K562 (cell line): ENCODE measurements around the gene KARS1. TPM values are rescaled to one million over a fixed set of nuclear protein-coding genes. Genes with fewer than 3 reads are reported as not detected.
A peak's percentile ranks its signal among the peaks of the same experiment; 100 is the strongest.

Experiments used
- E2F1 ChIP-seq: sonication (generic); formaldehyde crosslinking; IDR thresholded peaks from 2 replicates; pipeline ENCODE4 v1.8.1; 2023; ENCODE audit warnings: mild to moderate bottlenecking, missing genetic modification reagents, moderate library complexity
- E2F3 ChIP-seq: fragments of 250-450 bp; sonication (Bioruptor Pico); IDR thresholded peaks from 2 replicates; pipeline ENCODE4 v1.4.0; 2020; ENCODE audit warnings: mild to moderate bottlenecking
- MAZ ChIP-seq, 2 experiments: fragments of 450-650 bp in 1 of 2; sonication (generic) in 1 of 2; formaldehyde crosslinking; IDR thresholded peaks in 1 of 2; conservative IDR thresholded peaks in 1 of 2; 2 replicates each; pipeline versions ENCODE4 v1.4.0 to v1.5.0; 2020; ENCODE audit warnings: mild to moderate bottlenecking in 1 of 2, missing genetic modification reagents in 1 of 2
- NFXL1 ChIP-seq: fragments of 450-650 bp; formaldehyde crosslinking; IDR thresholded peaks from 2 replicates; pipeline ENCODE4 v1.4.0; 2021; ENCODE audit warnings: mild to moderate bottlenecking
- PATZ1 ChIP-seq: fragments of 250-450 bp; sonication (Bioruptor Pico); IDR thresholded peaks from 2 replicates; pipeline ENCODE4 v1.5.0; 2020; ENCODE audit warnings: mild to moderate bottlenecking, borderline replicate concordance
- PML ChIP-seq: IDR thresholded peaks from 2 replicates; pipeline ENCODE4 v1.6.1; 2012; ENCODE audit warnings: low read length, inconsistent platforms
- STAT5A ChIP-seq: IDR thresholded peaks from 2 replicates; pipeline ENCODE4 v1.6.1; 2012; ENCODE audit warnings: low read length, inconsistent platforms, borderline replicate concordance
- THAP7 ChIP-seq: fragments of 250-450 bp; sonication (Bioruptor Pico); IDR thresholded peaks from 2 replicates; pipeline ENCODE4 v1.5.0; 2021
- ZBTB17 ChIP-seq: fragments of 450-650 bp; formaldehyde crosslinking; IDR thresholded peaks from 2 replicates; pipeline ENCODE4 v1.4.0; 2020; ENCODE audit warnings: mild to moderate bottlenecking
- ZC3H11A ChIP-seq: IDR thresholded peaks from 2 replicates; pipeline ENCODE4 v1.6.1; 2012; ENCODE audit warnings: low read depth, low read length, improper control_type of control experiment
- ZC3H4 ChIP-seq: sonication (generic); formaldehyde crosslinking; IDR thresholded peaks from 2 replicates; pipeline ENCODE4 v1.9.0; 2021; ENCODE audit warnings: missing genetic modification reagents, borderline replicate concordance
- ZNF224 ChIP-seq: sonication (generic); formaldehyde crosslinking; IDR thresholded peaks from 2 replicates; pipeline ENCODE4 v1.8.0; 2022; ENCODE audit warnings: mild to moderate bottlenecking, missing genetic modification reagents
- ZZZ3 ChIP-seq: fragments of 450-650 bp; IDR thresholded peaks from 2 replicates; pipeline ENCODE4 v1.6.1; 2016; ENCODE audit warnings: antibody characterized with exemption, mild to moderate bottlenecking, moderate library complexity
- polyA plus RNA-seq, 8 experiments: library from polyadenylated mRNA; depleted of rRNA in 4 of 8; stranded (reverse) in 5 of 8; unstranded in 3 of 8; fragments of >200 nt; fragmentation: Nextera tagmentation in 2 of 8; fragmentation: Illumina TruSeq in 1 of 8; extraction: Ambion mirVana in 2 of 8; extraction: Trizol in 1 of 8; gene quantifications; 2 replicates each; pipeline versions ENCODE4 v1.2.1 to v1.2.3, GENCODE V29; 2011 to 2014; ENCODE audit warnings: inconsistent platforms in 1 of 8, missing spikeins in 1 of 8
- total RNA-seq, 7 experiments: library from RNA; depleted of rRNA in 6 of 7; stranded (reverse); fragments of >200 nt in 6 of 7; fragmentation: Illumina TruSeq in 2 of 7; extraction: Trizol in 2 of 7; gene quantifications; 2 replicates each; pipeline versions ENCODE4 v1.2.1 to v1.2.3, GENCODE V29; 2011 to 2021; ENCODE audit warnings: low replicate concordance in 1 of 7
- TF ChIP-seq, protein P1 (sequence below): sonication (generic); formaldehyde crosslinking; IDR thresholded peaks from 2 replicates; pipeline ENCODE4 v1.8.0; 2023; ENCODE audit warnings: missing genetic modification reagents, mild to moderate bottlenecking, borderline replicate concordance
- TF ChIP-seq, protein P2 (sequence below): fragments of 450-650 bp; IDR thresholded peaks from 2 replicates; pipeline ENCODE4 v1.6.1; 2017; ENCODE audit warnings: mild to moderate bottlenecking, moderate library complexity
- TF ChIP-seq, protein P3 (sequence below): sonication (generic); formaldehyde crosslinking; IDR thresholded peaks from 2 replicates; pipeline ENCODE4 v1.8.1; 2022; ENCODE audit warnings: missing genetic modification reagents

Gene KARS1
- total and polyA plus RNA-seq, 9 of the 15 experiments (the other 6 are each of a cell fraction or from before 2014, with no cell fraction given) = 223 to 386 (median 304) TPM

DNA sequence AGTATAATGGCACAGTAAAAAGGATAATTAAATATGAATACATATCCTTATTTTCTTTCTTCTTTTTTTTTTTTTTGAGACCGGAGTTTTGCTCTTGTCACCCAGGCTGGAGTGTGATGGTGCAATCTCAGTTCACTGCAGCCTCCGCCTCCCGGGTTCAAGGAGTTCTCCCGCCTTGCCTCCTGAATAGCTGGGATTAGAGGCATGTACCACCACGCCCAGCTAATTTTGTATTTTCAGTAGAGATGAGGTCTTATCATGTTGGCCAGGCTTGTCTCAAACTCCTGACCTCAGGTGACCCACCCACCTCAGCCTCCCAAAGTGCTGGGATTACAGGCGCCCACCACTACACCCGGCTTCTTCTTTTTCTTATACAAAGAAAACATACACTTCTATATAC, 69.3 kb downstream of the KARS1 start (continued):
- TF ChIP-seq, protein P1, sequence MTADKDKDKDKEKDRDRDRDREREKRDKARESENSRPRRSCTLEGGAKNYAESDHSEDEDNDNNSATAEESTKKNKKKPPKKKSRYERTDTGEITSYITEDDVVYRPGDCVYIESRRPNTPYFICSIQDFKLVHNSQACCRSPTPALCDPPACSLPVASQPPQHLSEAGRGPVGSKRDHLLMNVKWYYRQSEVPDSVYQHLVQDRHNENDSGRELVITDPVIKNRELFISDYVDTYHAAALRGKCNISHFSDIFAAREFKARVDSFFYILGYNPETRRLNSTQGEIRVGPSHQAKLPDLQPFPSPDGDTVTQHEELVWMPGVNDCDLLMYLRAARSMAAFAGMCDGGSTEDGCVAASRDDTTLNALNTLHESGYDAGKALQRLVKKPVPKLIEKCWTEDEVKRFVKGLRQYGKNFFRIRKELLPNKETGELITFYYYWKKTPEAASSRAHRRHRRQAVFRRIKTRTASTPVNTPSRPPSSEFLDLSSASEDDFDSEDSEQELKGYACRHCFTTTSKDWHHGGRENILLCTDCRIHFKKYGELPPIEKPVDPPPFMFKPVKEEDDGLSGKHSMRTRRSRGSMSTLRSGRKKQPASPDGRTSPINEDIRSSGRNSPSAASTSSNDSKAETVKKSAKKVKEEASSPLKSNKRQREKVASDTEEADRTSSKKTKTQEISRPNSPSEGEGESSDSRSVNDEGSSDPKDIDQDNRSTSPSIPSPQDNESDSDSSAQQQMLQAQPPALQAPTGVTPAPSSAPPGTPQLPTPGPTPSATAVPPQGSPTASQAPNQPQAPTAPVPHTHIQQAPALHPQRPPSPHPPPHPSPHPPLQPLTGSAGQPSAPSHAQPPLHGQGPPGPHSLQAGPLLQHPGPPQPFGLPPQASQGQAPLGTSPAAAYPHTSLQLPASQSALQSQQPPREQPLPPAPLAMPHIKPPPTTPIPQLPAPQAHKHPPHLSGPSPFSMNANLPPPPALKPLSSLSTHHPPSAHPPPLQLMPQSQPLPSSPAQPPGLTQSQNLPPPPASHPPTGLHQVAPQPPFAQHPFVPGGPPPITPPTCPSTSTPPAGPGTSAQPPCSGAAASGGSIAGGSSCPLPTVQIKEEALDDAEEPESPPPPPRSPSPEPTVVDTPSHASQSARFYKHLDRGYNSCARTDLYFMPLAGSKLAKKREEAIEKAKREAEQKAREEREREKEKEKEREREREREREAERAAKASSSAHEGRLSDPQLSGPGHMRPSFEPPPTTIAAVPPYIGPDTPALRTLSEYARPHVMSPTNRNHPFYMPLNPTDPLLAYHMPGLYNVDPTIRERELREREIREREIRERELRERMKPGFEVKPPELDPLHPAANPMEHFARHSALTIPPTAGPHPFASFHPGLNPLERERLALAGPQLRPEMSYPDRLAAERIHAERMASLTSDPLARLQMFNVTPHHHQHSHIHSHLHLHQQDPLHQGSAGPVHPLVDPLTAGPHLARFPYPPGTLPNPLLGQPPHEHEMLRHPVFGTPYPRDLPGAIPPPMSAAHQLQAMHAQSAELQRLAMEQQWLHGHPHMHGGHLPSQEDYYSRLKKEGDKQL (CRISPR knock-in tag) = no peak
- TF ChIP-seq ZC3H4 (CRISPR knock-in tag) (no peak), E2F1 (CRISPR knock-in tag) (no peak), THAP7 (no peak), E2F3 (no peak), ZZZ3 (no peak), NFXL1 (no peak), STAT5A (no peak), ZC3H11A (no peak), ZNF224 (CRISPR knock-in tag) (no peak), MAZ (CRISPR knock-in tag; conservative IDR thresholded peaks at IDR 0.05 in 1 of 2, IDR thresholded peaks at IDR 0.05 in 1 of 2) (no peak), PML (peak; percentile 39; the same call in 1 of the 2 replicates), PATZ1 (CRISPR knock-in tag) (no peak), ZBTB17 (CRISPR knock-in tag) (no peak)
- TF ChIP-seq, protein P2, sequence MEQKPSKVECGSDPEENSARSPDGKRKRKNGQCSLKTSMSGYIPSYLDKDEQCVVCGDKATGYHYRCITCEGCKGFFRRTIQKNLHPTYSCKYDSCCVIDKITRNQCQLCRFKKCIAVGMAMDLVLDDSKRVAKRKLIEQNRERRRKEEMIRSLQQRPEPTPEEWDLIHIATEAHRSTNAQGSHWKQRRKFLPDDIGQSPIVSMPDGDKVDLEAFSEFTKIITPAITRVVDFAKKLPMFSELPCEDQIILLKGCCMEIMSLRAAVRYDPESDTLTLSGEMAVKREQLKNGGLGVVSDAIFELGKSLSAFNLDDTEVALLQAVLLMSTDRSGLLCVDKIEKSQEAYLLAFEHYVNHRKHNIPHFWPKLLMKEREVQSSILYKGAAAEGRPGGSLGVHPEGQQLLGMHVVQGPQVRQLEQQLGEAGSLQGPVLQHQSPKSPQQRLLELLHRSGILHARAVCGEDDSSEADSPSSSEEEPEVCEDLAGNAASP = peak; percentile 71
- TF ChIP-seq, protein P3, sequence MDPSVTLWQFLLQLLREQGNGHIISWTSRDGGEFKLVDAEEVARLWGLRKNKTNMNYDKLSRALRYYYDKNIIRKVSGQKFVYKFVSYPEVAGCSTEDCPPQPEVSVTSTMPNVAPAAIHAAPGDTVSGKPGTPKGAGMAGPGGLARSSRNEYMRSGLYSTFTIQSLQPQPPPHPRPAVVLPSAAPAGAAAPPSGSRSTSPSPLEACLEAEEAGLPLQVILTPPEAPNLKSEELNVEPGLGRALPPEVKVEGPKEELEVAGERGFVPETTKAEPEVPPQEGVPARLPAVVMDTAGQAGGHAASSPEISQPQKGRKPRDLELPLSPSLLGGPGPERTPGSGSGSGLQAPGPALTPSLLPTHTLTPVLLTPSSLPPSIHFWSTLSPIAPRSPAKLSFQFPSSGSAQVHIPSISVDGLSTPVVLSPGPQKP (CRISPR knock-in tag) = no peak
